ENCODE measurements around the gene RNASE7. TPM values are rescaled to one million over a fixed set of nuclear protein-coding genes. Genes with fewer than 3 reads are reported as not detected.

RNASE7 gene
- total and polyA plus RNA-seq, 3 experiments from 2014 or later = not detected

DNA sequence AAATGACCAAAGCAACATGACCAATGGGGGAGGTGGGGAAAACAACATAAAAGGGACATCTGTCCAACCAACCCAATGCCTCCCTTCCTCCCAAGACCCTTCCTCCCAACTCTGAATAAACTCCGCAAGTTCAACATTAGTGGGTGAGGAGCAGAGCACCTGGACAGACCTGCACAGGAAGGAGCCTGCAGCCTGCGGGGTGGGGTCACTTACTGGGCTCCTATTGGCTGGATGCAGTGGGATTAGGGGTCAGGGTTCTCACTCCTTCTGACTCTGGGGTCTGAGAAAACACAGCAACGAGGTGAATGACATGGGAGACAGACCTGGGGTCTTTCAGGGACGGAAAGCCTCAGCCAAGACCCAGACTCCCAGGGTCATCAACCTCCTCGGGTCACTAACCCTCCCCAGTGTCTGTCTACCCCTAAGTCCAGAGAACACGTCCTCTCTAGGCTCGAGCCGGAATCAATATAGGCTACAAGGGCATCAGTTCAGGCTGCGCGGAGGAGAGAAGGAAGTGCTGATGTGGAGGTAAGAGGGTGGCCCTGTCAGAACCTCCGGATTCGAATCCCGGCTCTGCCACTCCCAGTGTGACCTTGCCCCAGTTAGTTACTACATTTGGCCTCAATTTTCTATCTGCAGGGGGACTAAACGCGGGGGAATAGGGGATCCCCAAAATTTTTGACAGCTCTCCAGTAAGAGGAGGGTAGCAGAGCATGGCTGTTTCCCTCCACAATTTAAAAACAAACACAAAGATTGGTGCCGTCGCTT lies 18.2 kb upstream of the RNASE7 start:
- H3K9me3 Mint-ChIP-seq = no peaks in the 10 kb centered on the region
- peaks cover 0 to 14% of the 10 kb centered on the region in 2 donors for H3K27me3 Mint-ChIP-seq
- no peaks in the 10 kb centered on the region for H3K9me3 ChIP-seq (ENCODE audit: low read length)
- H3K27ac Mint-ChIP-seq = peak overlapping the region in 7 of 8 donors; percentile 5 to 96 (median 85)
- peak overlapping the region; percentile 67 for H3K27ac ChIP-seq (ENCODE audit: low read depth, low read length)
- H3K36me3 Mint-ChIP-seq = peaks cover 0 to 26% (median 6%) of the 10 kb centered on the region in 3 donors
- ChIA-PET CTCF (interaction anchor here (0.6 to 2.7 kb wide), 4 partner anchors 9 to 79 kb away, joined by 3 to 17 read pairs (median 8); partner anchors contain the start of gene ARHGEF40), POLR2A (interaction anchor here (0.6 to 1.4 kb wide), 3 partner anchors 33 to 80 kb away, joined by 3 to 4 read pairs (median 3); no protein-coding TSS in a partner anchor)
- H3K36me3 ChIP-seq (ENCODE audit: insufficient read depth, low read length) = no peaks in the 10 kb centered on the region
- DNase-seq = peak in 1 of 5 donors; percentile 17
- H3K27me3 ChIP-seq (ENCODE audit: insufficient read depth, low read length, poor library complexity, severe bottlenecking) = no peaks in the 10 kb centered on the region
- peaks cover 13% of the 10 kb centered on the region for H3K4me1 ChIP-seq (ENCODE audit: insufficient read depth, low read length)
- peaks cover 20 to 24% (median 23%) of the 10 kb centered on the region in 3 donors for H3K4me1 Mint-ChIP-seq
- peak overlapping the region; percentile 70 to 95 (median 87) for H3K4me3 Mint-ChIP-seq
- peak overlapping the region; percentile 71 for H3K4me3 ChIP-seq (ENCODE audit: low read length)

DNA sequence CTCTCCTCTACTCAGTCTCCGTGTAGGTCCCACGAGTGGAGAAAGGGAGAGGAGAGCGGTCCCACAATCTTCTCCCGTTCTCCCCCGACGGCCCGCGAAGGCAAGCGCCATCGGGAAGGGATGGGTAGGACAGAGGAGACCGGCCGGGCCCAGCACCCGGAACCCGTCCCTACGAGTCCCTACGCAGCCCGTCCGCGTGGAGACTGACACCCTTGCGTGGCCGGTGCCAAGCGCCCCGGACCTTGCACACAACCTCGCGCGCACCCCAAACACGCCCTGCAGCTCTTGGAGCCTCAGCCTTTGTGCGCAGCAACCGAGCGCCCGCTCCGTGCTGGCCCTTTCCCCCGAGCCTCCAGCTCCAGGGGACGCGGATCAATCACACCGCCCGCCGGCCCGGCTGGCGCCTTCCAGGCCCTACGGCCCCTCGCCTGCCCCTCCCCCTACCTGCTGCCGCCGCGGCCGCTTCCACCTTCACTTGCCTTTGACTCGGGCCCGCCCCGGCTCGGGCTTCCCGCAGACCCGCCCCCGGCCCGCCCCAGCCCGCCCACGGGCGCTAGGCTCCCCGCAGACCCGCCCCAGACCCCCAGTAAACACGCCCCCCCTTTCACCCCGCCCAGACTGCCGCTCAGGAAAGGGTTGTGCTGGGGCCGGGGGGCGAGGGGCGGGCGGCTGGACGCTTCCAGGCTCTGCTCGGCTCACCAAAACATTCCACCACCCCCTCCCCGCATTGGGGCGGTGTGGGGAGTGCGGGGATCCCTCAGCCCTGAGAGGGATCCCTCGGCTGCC lies 17.4 kb upstream of the RNASE7 start, which contains the start of gene NDRG2:
Gene NDRG2 (minus strand): TSS at position 477 of the 786 bp plus-strand sequence. CDS start 1,746 bp downstream, outside the sequence.
- Histone ChIP-seq H3K27me3 (ENCODE audit: insufficient read depth, low read length, poor library complexity, severe bottlenecking) (no peaks in the 10 kb centered on the region), H3K9me3 (ENCODE audit: low read length) (no peaks in the 10 kb centered on the region), H3K36me3 (ENCODE audit: insufficient read depth, low read length) (no peaks in the 10 kb centered on the region), H3K4me1 (ENCODE audit: insufficient read depth, low read length) (peaks cover 13% of the 10 kb centered on the region), H3K4me3 (ENCODE audit: low read length) (peak within 1 kb of the TSS; percentile 71), H3K27ac (ENCODE audit: low read depth, low read length) (peak within 1 kb of the TSS; percentile 67)
- ChIA-PET POLR2A (interaction anchor here (1.4 kb wide), 2 partner anchors 46 to 79 kb away, joined by 3 to 4 read pairs; no protein-coding TSS in a partner anchor), CTCF (interaction anchor here (1.3 to 2.7 kb wide), 3 partner anchors 10 to 46 kb away, joined by 3 to 17 read pairs (median 12); partner anchors contain the start of gene ARHGEF40)
- Mint-ChIP-seq H3K9me3 (no peaks in the 10 kb centered on the region), H3K4me1 (peaks cover 20 to 24% (median 23%) of the 10 kb centered on the region in 3 donors), H3K27ac (peak within 1 kb of the TSS in 7 of 8 donors; percentile 51 to 96 (median 85)), H3K36me3 (peaks cover 0 to 19% (median 2%) of the 10 kb centered on the region in 3 donors), H3K27me3 (peaks cover 0 to 14% of the 10 kb centered on the region in 2 donors), H3K4me3 (peak within 1 kb of the TSS; percentile 82 to 95 (median 92))
- DNase-seq = peak; percentile 66 to 86 (median 74)

DNA sequence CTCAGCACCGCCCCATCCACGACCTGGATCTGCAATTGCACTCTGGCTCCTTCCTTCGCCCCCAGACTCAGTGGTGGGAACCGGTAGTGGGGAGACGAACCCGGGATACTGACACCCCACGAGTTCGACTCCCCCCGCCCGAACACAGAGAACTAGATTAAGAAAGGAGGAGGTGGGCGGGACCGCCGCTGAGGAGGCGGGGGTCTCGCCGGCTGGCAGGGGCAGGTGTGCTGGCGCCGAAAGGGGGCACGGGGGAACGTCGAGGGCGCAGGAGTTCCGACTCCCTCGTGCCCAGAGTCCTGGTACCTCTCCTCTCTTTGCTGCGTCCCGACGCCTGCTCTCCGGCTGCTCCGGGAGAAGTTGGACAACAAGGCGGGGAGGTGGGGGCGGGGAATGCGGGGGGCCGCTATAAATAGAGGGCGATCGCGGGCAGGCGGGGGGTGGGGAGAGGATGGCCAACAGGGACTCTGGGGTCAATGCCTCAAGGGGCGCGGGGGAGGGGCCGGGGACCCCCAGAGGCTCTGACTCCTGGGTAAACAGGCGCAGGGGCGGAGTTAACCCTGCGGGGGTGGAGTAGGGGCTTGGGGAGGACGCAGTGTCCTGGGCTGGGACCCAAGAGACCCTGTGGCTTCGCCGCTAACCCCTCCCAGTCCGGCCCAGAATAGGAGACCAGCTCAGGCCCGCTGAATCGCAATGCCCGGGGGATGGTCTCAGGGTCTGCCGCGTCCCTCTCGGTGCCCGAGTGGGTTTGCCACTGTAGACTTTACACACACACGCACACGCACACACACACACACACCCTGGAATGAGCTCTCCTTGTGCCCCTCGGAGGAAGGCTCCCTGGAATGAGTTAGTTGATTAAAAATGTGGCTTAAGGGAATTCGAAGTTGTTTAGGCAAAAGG lies 16.5 kb upstream of the RNASE7 start:
- Mint-ChIP-seq H3K4me3 (peak overlapping the region; percentile 82 to 95 (median 92)), H3K4me1 (peaks cover 20 to 24% (median 23%) of the 10 kb centered on the region in 3 donors), H3K27ac (peak overlapping the region in 6 of 8 donors; percentile 28 to 96 (median 87)), H3K36me3 (peaks cover 0 to 16% (median 2%) of the 10 kb centered on the region in 3 donors), H3K27me3 (peaks cover 0 to 11% of the 10 kb centered on the region in 2 donors), H3K9me3 (no peaks in the 10 kb centered on the region)
- CTCF ChIA-PET = interaction anchor here (0.6 to 2.5 kb wide), 7 partner anchors 10 to 79 kb away, joined by 3 to 17 read pairs (median 4); no protein-coding TSS in a partner anchor
- DNase-seq = no peak
- Histone ChIP-seq H3K27ac (ENCODE audit: low read depth, low read length) (peak overlapping the region; percentile 49), H3K4me1 (ENCODE audit: insufficient read depth, low read length) (peaks cover 13% of the 10 kb centered on the region), H3K27me3 (ENCODE audit: insufficient read depth, low read length, poor library complexity, severe bottlenecking) (no peaks in the 10 kb centered on the region), H3K4me3 (ENCODE audit: low read length) (peak overlapping the region; percentile 66), H3K36me3 (ENCODE audit: insufficient read depth, low read length) (no peaks in the 10 kb centered on the region), H3K9me3 (ENCODE audit: low read length) (no peaks in the 10 kb centered on the region)
- POLR2A ChIA-PET = interaction anchor here (1.4 kb wide), 2 partner anchors 45 to 78 kb away, joined by 3 to 4 read pairs; no protein-coding TSS in a partner anchor

DNA sequence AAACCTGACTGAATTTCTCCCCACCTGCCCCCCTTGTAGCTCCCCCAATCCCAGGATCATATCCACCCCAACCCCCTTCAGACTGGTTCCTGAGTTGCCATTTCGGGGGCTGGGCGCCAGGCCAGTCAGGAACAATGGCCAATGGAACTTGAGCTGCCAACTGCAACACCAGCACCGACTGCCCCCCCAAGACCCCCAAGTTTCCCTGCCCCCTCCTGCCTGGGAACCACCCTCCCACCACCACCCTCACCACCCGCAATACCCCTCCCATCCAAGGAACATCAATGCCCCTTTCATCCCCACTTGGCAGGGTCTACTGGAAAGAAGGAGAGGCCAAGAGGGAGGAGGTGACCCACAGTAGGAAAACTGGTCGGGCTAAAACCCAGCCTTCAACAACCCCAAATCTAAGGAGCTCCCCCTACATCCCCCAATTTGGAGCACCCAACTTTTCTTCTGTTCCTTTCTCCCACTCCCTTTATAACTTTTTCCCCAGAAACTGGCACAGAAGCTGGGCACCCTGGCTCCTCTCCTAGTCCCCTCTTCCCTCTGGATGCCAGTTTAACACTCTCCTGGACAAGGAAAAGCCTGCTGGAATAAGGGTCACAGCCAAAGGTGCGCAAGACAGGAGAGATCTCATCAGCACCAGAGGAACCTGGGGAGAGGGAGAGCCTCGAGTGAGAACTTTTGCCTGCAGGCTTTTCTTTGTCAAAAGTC lies 15.7 kb upstream of the RNASE7 start:
- Mint-ChIP-seq H3K9me3 (no peaks in the 10 kb centered on the region), H3K27me3 (peaks cover 0 to 8% of the 10 kb centered on the region in 2 donors), H3K4me1 (peaks cover 20 to 24% (median 23%) of the 10 kb centered on the region in 3 donors), H3K4me3 (peak overlapping the region; percentile 53 to 93 (median 89)), H3K36me3 (peaks cover 0 to 9% (median 2%) of the 10 kb centered on the region in 3 donors), H3K27ac (peak overlapping the region in 4 of 8 donors; percentile 26 to 68 (median 61))
- H3K36me3 ChIP-seq (ENCODE audit: insufficient read depth, low read length) = no peaks in the 10 kb centered on the region
- ChIA-PET POLR2A (no interaction called here), CTCF (interaction anchor here (0.7 to 1.6 kb wide), 5 partner anchors 12 to 78 kb away, joined by 3 to 6 read pairs (median 4); no protein-coding TSS in a partner anchor)
- no peak overlapping the region for H3K4me3 ChIP-seq (ENCODE audit: low read length)
- no peak for DNase-seq
- H3K9me3 ChIP-seq (ENCODE audit: low read length) = no peaks in the 10 kb centered on the region
- H3K27me3 ChIP-seq (ENCODE audit: insufficient read depth, low read length, poor library complexity, severe bottlenecking) = no peaks in the 10 kb centered on the region
- peak overlapping the region; percentile 29 for H3K27ac ChIP-seq (ENCODE audit: low read depth, low read length)
- H3K4me1 ChIP-seq (ENCODE audit: insufficient read depth, low read length) = peaks cover 13% of the 10 kb centered on the region

DNA sequence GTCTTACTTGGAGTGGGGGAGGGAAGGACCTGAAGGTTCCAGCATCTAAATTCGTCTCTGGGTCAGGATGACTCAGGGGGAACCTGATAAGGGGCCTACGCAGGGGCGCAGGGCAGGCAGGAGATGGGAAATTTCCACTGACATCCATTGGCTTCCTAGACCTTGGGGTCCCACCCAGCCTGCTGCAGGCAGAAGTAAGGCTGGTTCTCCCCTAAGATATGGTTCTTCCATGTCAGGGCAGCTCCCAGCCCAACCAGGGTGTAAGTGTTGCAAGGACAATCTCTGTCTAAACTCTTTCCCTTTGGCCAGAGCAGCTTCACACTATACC lies 15.2 kb upstream of the RNASE7 start:
- Histone ChIP-seq H3K4me3 (ENCODE audit: low read length) (no peak overlapping the region), H3K36me3 (ENCODE audit: insufficient read depth, low read length) (no peaks in the 10 kb centered on the region), H3K27ac (ENCODE audit: low read depth, low read length) (peak overlapping the region; percentile 29), H3K4me1 (ENCODE audit: insufficient read depth, low read length) (peaks cover 13% of the 10 kb centered on the region), H3K9me3 (ENCODE audit: low read length) (no peaks in the 10 kb centered on the region), H3K27me3 (ENCODE audit: insufficient read depth, low read length, poor library complexity, severe bottlenecking) (no peaks in the 10 kb centered on the region)
- CTCF ChIA-PET = interaction anchor here (1.4 to 1.6 kb wide), 4 partner anchors 12 to 78 kb away, joined by 3 to 5 read pairs (median 4); no protein-coding TSS in a partner anchor
- H3K4me1 Mint-ChIP-seq = peaks cover 20 to 24% (median 23%) of the 10 kb centered on the region in 3 donors
- POLR2A ChIA-PET = no interaction called here
- H3K27me3 Mint-ChIP-seq = peaks cover 0 to 8% of the 10 kb centered on the region in 2 donors
- peak overlapping the region; percentile 8 to 89 (median 53) for H3K4me3 Mint-ChIP-seq
- peaks cover 0 to 5% (median 0%) of the 10 kb centered on the region in 3 donors for H3K36me3 Mint-ChIP-seq
- no peaks in the 10 kb centered on the region for H3K9me3 Mint-ChIP-seq
- H3K27ac Mint-ChIP-seq = peak overlapping the region in 5 of 8 donors; percentile 7 to 51 (median 34)
- no peak for DNase-seq

DNA sequence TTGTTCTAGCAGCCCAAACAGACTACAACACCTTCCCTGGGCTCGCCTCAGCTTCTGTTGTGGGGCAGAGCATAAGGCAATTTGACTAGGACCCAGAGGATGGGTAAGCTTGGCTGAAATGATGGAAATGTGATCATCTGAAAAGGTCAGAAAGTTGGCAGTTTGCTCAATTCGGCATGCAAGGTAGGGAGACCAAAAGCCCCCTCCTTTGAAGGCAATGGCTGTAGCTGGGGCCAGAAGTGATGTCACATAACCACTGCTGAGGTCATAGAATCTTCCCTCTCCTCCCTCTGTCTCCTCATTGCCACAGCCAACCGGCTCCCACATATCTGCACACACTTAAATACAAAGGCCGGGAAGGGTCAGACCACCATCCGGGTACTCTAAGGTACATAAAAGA lies 12.2 kb upstream of the RNASE7 start, which contains the start of gene TPPP2:
Gene TPPP2 (plus strand): TSS at position 301 of the 400 bp plus-strand sequence. CDS start 365 bp downstream, outside the sequence.
- no peaks in the 10 kb centered on the region for H3K36me3 ChIP-seq (ENCODE audit: insufficient read depth, low read length)
- no peaks in the 10 kb centered on the region for H3K9me3 ChIP-seq (ENCODE audit: low read length)
- H3K9me3 Mint-ChIP-seq = no peaks in the 10 kb centered on the region
- no peaks in the 10 kb centered on the region for H3K27me3 ChIP-seq (ENCODE audit: insufficient read depth, low read length, poor library complexity, severe bottlenecking)
- H3K36me3 Mint-ChIP-seq = peaks cover 0 to 2% (median 0%) of the 10 kb centered on the region in 3 donors
- POLR2A ChIA-PET = no interaction called here
- no peak within 1 kb of the TSS for H3K4me3 ChIP-seq (ENCODE audit: low read length)
- peaks cover 0 to 3% of the 10 kb centered on the region in 2 donors for H3K27me3 Mint-ChIP-seq
- H3K4me1 ChIP-seq (ENCODE audit: insufficient read depth, low read length) = no peaks in the 10 kb centered on the region
- H3K4me3 Mint-ChIP-seq = no peak within 1 kb of the TSS
- CTCF ChIA-PET = interaction anchor here (1.3 to 1.4 kb wide), 2 partner anchors 10 to 15 kb away, joined by 3 to 6 read pairs; no protein-coding TSS in a partner anchor
- H3K27ac Mint-ChIP-seq = peak within 1 kb of the TSS in 2 of 8 donors; percentile 25 to 77
- H3K27ac ChIP-seq (ENCODE audit: low read depth, low read length) = no peak within 1 kb of the TSS
- no peak for DNase-seq
- peaks cover 0 to 3% (median 1%) of the 10 kb centered on the region in 3 donors for H3K4me1 Mint-ChIP-seq
